A549 (cell line): ENCODE data around the gene C16orf89.

Experiments
- BCL3 ChIP-seq: fragments of >200 bp; sonication (Bioruptor Twin); formaldehyde crosslinking; IDR thresholded peaks from 3 replicates; pipeline ENCODE4 v1.6.1; 2016
- BHLHE40 ChIP-seq: IDR thresholded peaks from 2 replicates; pipeline ENCODE4 v1.6.1; 2012; ENCODE audit warnings: low read depth, low read length, inconsistent platforms
- CTCF ChIP-seq: fragments of >200 bp; sonication (Bioruptor Twin); formaldehyde crosslinking; IDR thresholded peaks from 3 replicates; pipeline ENCODE4 v1.5.1; 2016
- EHF ChIP-seq: fragments of 250-450 bp; sonication (Bioruptor Pico); IDR thresholded peaks from 2 replicates; pipeline ENCODE4 v1.5.0; 2020; ENCODE audit warnings: mild to moderate bottlenecking
- HDAC2 ChIP-seq: fragments of 200-600 bp; sonication (generic); IDR thresholded peaks from 2 replicates; pipeline ENCODE4 v1.6.1; 2016
- HOXA7 ChIP-seq: fragments of 250-450 bp; sonication (Bioruptor Pico); IDR thresholded peaks from 2 replicates; pipeline ENCODE4 v1.5.0; 2020; ENCODE audit warnings: mild to moderate bottlenecking, moderate library complexity
- JUN ChIP-seq, 2 experiments: fragments of >200 bp; sonication (Bioruptor Twin); formaldehyde crosslinking; IDR thresholded peaks; 2 replicates in 1 of 2; 3 replicates in 1 of 2; pipeline ENCODE4 v1.6.1; 2016 to 2017
- JUNB ChIP-seq: fragments of >200 bp; sonication (Bioruptor Twin); formaldehyde crosslinking; IDR thresholded peaks from 2 replicates; pipeline ENCODE4 v1.6.1; 2016
- MAFK ChIP-seq: fragments of 450-650 bp; IDR thresholded peaks from 2 replicates; pipeline ENCODE4 v1.6.1; 2014; ENCODE audit not compliant: partially characterized antibody
- NFE2L2 ChIP-seq: fragments of 150-350 bp; conservative IDR thresholded peaks from 2 replicates; pipeline ENCODE4 v1.6.1; 2014; ENCODE audit warnings: low read length
- POLR2A ChIP-seq: IDR thresholded peaks from 2 replicates; pipeline ENCODE4 v1.6.1; 2012; ENCODE audit warnings: mild to moderate bottlenecking, low read length
- TP53 ChIP-seq: fragments of 250-450 bp; sonication (Bioruptor Pico); IDR thresholded peaks from 2 replicates; pipeline ENCODE4 v1.5.0; 2021; ENCODE audit warnings: mild to moderate bottlenecking, moderate library complexity
- ZFP36 ChIP-seq: fragments of 450-650 bp; IDR thresholded peaks from 2 replicates; pipeline ENCODE4 v1.6.1; 2014; ENCODE audit warnings: borderline replicate concordance; ENCODE audit not compliant: partially characterized antibody

- TF ChIP-seq CTCF (no peak), BCL3 (no peak), MAFK (no peak), TP53 (no peak), BHLHE40 (no peak), JUNB (no peak), HDAC2 (no peak), ZFP36 (no peak), EHF (CRISPR knock-in tag) (no peak), JUN (IDR thresholded peaks at IDR 0.05) (no peak), POLR2A (no peak), HOXA7 (no peak), NFE2L2 (no peak)
Observed at GRCh38 chr16:5045499-5046115, 20.1 kb downstream of the C16orf89 start.
